HG03066 (cell line): Measurements from ENCODE around the gene TMEM14C.

Experiments
- ATAC-seq: cut with Tn5 transposase; IDR thresholded peaks from one replicate; pipeline ENCODE4 v1.9.1; 2021; ENCODE audit warnings: low read depth; ENCODE audit not compliant: unreplicated experiment

The TMEM14C gene

DNA sequence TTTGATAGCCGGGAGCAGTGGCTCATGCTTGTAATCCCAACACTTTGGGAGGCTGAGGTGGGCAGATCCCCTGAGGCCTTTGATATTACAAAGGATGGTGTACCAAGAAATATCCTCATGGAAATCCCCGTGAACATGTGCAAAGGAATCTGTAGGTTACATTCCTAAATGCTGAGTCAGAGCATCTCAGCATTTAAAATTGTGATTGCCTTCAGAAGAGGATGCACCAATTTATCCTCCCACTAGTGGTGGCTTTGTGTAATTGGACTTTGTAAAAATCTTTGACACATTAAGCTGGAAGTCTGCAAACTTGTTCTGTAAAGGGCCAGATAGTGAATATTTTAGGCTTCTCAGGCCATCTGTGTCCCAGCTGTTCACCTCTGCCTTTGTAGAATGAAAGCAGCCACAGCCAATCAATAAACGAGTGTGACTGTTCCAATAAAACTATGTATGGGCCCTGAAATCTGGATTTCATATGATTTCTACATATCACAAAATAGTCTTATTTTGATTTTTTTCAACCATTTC is 36.5 kb downstream of the TMEM14C start:
- peak; percentile 68 for ATAC-seq

DNA sequence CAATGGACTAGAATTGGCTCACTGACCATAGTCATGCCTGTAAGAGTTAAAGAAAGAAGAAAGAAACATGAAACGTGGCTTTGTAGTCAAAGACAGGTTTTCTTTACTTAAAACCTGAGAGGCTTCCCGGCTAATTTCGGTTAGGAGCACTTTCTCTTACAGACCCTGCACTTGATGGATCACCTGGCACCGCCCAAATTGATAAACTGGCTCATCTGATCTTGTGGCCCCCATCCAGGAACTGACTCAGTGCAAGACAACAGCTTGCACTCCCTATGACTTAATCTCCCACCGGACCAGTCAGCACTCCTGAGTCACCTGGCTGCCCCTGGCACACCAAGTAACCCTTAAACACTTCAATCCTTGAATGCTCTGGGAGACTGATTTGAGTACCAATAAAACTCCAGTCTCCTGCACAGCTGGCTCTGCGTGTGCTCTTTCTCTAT is 37.0 kb downstream of the TMEM14C start:
- no peak for ATAC-seq

DNA sequence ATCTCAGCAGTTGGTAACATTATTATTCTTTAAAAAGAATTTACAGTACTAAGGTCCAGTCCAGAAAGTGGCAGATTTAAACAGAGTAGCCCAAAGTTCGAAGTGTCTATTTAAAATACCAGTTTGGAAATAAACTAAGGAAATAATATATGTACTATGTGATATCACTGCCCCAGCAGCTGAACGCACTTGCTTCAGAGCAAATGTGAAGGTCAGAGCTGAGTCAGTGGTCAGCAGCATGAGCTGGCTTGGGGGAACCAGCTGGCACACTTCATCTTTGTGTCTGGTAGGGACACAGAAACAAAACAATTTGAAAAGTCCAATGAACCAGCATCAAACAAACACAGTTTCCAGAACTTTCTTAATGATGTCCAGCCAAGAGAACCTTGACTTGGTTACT is 40.1 kb downstream of the TMEM14C start:
- no peak for ATAC-seq

DNA sequence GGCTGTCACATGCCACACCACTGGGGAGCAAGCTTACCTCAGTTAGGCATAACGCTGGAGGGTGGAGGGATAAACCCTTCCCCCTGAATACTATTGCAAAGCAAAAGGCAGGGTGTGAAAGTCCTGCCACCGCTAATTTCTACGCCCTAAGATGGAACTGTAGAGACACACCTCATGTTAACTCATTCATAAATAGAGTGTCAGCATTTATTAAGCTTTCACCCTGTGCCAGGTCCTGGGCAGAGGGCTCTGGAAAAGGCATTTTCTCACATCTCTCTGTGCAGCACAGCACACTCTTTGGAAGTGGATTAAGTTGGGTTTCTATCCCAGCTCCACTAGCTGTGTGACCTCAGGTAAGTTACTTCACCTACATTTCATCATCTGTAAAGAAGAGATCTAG is 46.5 kb downstream of the TMEM14C start:
- no peak for ATAC-seq

DNA sequence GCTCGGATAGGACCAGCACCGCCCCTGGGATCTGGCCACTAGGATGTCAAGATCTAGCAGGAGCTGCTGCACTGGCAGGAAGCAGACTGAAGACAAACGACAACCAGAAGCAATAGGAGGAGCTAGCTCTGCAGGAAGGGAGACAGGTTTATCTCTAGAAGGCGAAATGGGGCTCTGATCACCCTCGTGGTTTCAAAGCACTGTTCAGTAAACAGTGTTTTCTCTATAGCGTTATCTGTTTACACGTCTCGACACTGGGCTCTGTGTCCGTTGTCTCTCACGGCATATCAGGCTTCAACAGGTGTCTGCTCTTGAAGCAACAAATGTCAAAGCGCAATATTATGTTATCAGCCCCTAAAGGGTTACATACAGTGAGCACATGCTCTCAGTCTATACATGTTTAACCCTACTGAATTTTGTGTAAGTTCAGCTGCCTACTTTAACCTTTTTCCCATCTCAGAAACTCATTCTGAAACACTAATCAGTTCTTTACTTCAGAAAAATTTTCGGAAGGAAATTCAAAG is 48.6 kb downstream of the TMEM14C start:
- no peak for ATAC-seq

DNA sequence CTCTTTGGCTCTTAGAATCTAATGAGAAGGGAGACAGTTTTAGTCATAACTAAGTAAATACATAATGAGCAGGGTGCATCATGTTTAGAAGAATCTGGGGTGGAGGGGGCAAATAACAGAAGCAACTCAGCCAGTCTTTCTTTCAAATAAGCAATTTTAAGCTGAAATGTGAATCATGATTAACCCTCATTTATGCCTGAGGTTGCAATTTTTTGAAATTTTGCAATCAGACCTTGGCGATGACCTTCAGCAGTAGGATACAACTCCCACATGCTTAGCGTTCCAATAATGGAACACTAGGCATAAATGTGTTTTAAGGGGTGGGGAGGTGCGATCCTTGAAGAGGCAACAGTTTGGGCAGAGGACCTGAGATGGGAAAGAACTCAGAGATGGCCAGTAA is 55.4 kb downstream of the TMEM14C start:
- ATAC-seq, result no peak

DNA sequence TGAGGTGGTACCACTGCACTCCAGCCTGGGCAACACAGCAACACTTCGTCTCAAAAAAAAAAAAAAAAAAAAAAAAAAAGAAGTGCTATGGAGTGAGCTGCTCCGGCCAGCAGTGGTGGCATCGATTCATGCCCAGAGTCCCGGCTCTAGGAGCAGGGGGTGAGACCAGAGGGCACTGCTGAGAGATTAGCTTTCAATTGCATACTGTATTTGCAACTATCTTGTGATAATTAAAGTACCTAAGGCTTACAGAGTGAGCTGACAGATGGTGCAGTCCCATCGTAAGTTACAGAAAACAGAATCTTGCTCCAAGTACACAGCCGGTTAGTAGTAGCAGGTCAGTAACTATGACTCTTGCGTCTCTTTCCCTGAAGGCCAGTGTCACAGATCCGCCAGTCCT is 56.2 kb downstream of the TMEM14C start:
- ATAC-seq, result no peak
